ENCODE results near the gene ADAMTS3. TPM values are rescaled to one million over a fixed set of nuclear protein-coding genes. Genes with fewer than 3 reads are reported as not detected.

The ADAMTS3 gene
- total RNA-seq, 1 donor from 2014 or later = 10.3 TPM

GRCh38 chr4:72569719-72570235 lies 756 bp upstream of the ADAMTS3 start:
- Mint-ChIP-seq H3K27ac (peak overlapping the region; percentile 8), H3K4me3 (peak overlapping the region; percentile 84), H3K27me3 (peaks cover 10% of the 10 kb centered on the region), H3K4me1 (ENCODE audit: unreplicated experiment) (peaks cover 27% of the 10 kb centered on the region), H3K36me3 (no peaks in the 10 kb centered on the region), H3K9me3 (no peaks in the 10 kb centered on the region)
- DNase-seq (ENCODE audit: extremely low spot score, unreplicated experiment) = no peak
- TF ChIP-seq CTCF (conservative IDR thresholded peaks at IDR 0.05) = no peak

- Mint-ChIP-seq H3K9me3 (no peaks in the 10 kb centered on the region), H3K27ac (peak overlapping the region; percentile 86), H3K27me3 (peaks cover 10% of the 10 kb centered on the region), H3K36me3 (no peaks in the 10 kb centered on the region), H3K4me3 (peak overlapping the region; percentile 94), H3K4me1 (ENCODE audit: unreplicated experiment) (peaks cover 27% of the 10 kb centered on the region)
- TF ChIP-seq CTCF (conservative IDR thresholded peaks at IDR 0.05) = peak; percentile 66
- peak; percentile 80 for DNase-seq (ENCODE audit: extremely low spot score, unreplicated experiment)
These were observed 973 bp downstream of the ADAMTS3 start for GRCh38 chr4:72567821-72568675.

GRCh38 chr4:72567036-72567435 lies 2.0 kb downstream of the ADAMTS3 start:
- Mint-ChIP-seq H3K4me1 (ENCODE audit: unreplicated experiment) (peaks cover 26% of the 10 kb centered on the region), H3K9me3 (no peaks in the 10 kb centered on the region), H3K36me3 (no peaks in the 10 kb centered on the region), H3K27ac (peak overlapping the region; percentile 86), H3K27me3 (peaks cover 9% of the 10 kb centered on the region), H3K4me3 (peak overlapping the region; percentile 94)
- no peak for DNase-seq (ENCODE audit: extremely low spot score, unreplicated experiment)
- TF ChIP-seq CTCF (conservative IDR thresholded peaks at IDR 0.05) = no peak

GRCh38 chr4:72566464-72566972 lies 2.5 kb downstream of the ADAMTS3 start:
- H3K4me1 Mint-ChIP-seq (ENCODE audit: unreplicated experiment) = peaks cover 21% of the 10 kb centered on the region
- no peak for TF ChIP-seq CTCF (conservative IDR thresholded peaks at IDR 0.05)
- DNase-seq (ENCODE audit: extremely low spot score, unreplicated experiment) = no peak
- no peaks in the 10 kb centered on the region for H3K36me3 Mint-ChIP-seq
- peak overlapping the region; percentile 94 for H3K4me3 Mint-ChIP-seq
- no peaks in the 10 kb centered on the region for H3K9me3 Mint-ChIP-seq
- peak overlapping the region; percentile 86 for H3K27ac Mint-ChIP-seq
- peaks cover 5% of the 10 kb centered on the region for H3K27me3 Mint-ChIP-seq

- peaks cover under 1% of the 10 kb centered on the region for H3K27me3 Mint-ChIP-seq
- DNase-seq (ENCODE audit: extremely low spot score, unreplicated experiment) = no peak
- H3K36me3 Mint-ChIP-seq = peaks cover 3% of the 10 kb centered on the region
- H3K9me3 Mint-ChIP-seq = no peaks in the 10 kb centered on the region
- H3K27ac Mint-ChIP-seq = no peak overlapping the region
- peaks cover 15% of the 10 kb centered on the region for H3K4me1 Mint-ChIP-seq (ENCODE audit: unreplicated experiment)
- no peak for TF ChIP-seq CTCF (conservative IDR thresholded peaks at IDR 0.05)
- no peak overlapping the region for H3K4me3 Mint-ChIP-seq
These were observed 4.2 kb downstream of the ADAMTS3 start for GRCh38 chr4:72564789-72565188.

Data from type B pancreatic cell (in vitro differentiated cells).